HepG2 (cell line): ENCODE measurements around the gene SECTM1. TPM values are rescaled to one million over a fixed set of nuclear protein-coding genes. Genes with fewer than 3 reads are reported as not detected.

ENCODE experiments used
- ATM ChIP-seq: fragments of 450-650 bp; IDR thresholded peaks from 2 replicates; pipeline ENCODE4 v1.7.1; 2017; ENCODE audit warnings: mild to moderate bottlenecking, borderline replicate concordance
- CAMTA2 ChIP-seq: sonication (generic); formaldehyde crosslinking; IDR thresholded peaks from 2 replicates; pipeline ENCODE4 v1.4.0; 2020; ENCODE audit warnings: mild to moderate bottlenecking, missing genetic modification reagents, borderline replicate concordance
- CC2D1A ChIP-seq: sonication (generic); formaldehyde crosslinking; IDR thresholded peaks from 2 replicates; pipeline ENCODE4 v1.8.1; 2023; ENCODE audit warnings: mild to moderate bottlenecking, missing genetic modification reagents
- DRAP1 ChIP-seq: IDR thresholded peaks from 2 replicates; pipeline ENCODE4 v1.6.1; 2016; ENCODE audit warnings: missing genetic modification reagents, missing compliant biosample characterization
- GABPA ChIP-seq, 2 experiments: IDR thresholded peaks; 2 replicates each; pipeline ENCODE4 v1.6.1; 2011 to 2016; ENCODE audit warnings: low read depth in 2 of 2, low read length in 1 of 2, missing biosample characterization in 1 of 2, missing genetic modification characterization in 1 of 2
- GATAD1 ChIP-seq: IDR thresholded peaks from 2 replicates; pipeline ENCODE4 v1.6.1; 2016; ENCODE audit warnings: missing genetic modification reagents, missing compliant biosample characterization
- HBP1 ChIP-seq: IDR thresholded peaks from 2 replicates; pipeline ENCODE4 v1.6.1; 2016; ENCODE audit warnings: low read depth, control low read depth
- HMG20B ChIP-seq: conservative IDR thresholded peaks from 2 replicates; pipeline ENCODE4 v1.6.1; 2016; ENCODE audit warnings: missing genetic modification reagents, missing compliant biosample characterization
- KDM5A ChIP-seq: fragments of 200-600 bp; sonication (generic); IDR thresholded peaks from 2 replicates; pipeline ENCODE4 v1.7.0; 2018; ENCODE audit warnings: antibody characterized with exemption, mild to moderate bottlenecking, low read length, borderline replicate concordance
- MIER3 ChIP-seq: IDR thresholded peaks from 2 replicates; pipeline ENCODE4 v1.6.1; 2016; ENCODE audit warnings: missing compliant biosample characterization, borderline replicate concordance
- NBN ChIP-seq: fragments of 450-650 bp; conservative IDR thresholded peaks from 2 replicates; pipeline ENCODE4 v1.6.1; 2017
- PHF5A ChIP-seq: IDR thresholded peaks from one replicate; pipeline ENCODE4 v1.6.1; 2018; ENCODE audit warnings: low read depth, missing genetic modification reagents; ENCODE audit not compliant: unreplicated experiment
- PITX1 ChIP-seq: sonication (generic); formaldehyde crosslinking; IDR thresholded peaks from 2 replicates; pipeline ENCODE4 v1.5.1; 2020; ENCODE audit warnings: mild to moderate bottlenecking, missing genetic modification reagents
- RELA ChIP-seq: sonication (generic); formaldehyde crosslinking; IDR thresholded peaks from 2 replicates; pipeline ENCODE4 v1.4.0; 2020; ENCODE audit warnings: missing genetic modification reagents
- SAFB2 ChIP-seq: sonication (generic); formaldehyde crosslinking; IDR thresholded peaks from 2 replicates; pipeline ENCODE4 v1.5.1; 2020; ENCODE audit warnings: missing genetic modification reagents, low read depth, mild to moderate bottlenecking, borderline replicate concordance
- TAF1 ChIP-seq: sonication (generic); formaldehyde crosslinking; IDR thresholded peaks from 2 replicates; pipeline ENCODE4 v1.4.0; 2020; ENCODE audit warnings: missing genetic modification reagents
- TP53 ChIP-seq: sonication (generic); formaldehyde crosslinking; conservative IDR thresholded peaks from 2 replicates; pipeline ENCODE4 v1.4.0; 2020; ENCODE audit warnings: missing genetic modification reagents
- ZBTB4 ChIP-seq: sonication (generic); formaldehyde crosslinking; IDR thresholded peaks from 2 replicates; pipeline ENCODE4 v1.4.0; 2020; ENCODE audit warnings: missing genetic modification reagents, mild to moderate bottlenecking, borderline replicate concordance
- ZNF10 ChIP-seq: sonication (generic); formaldehyde crosslinking; IDR thresholded peaks from 2 replicates; pipeline ENCODE4 v1.4.0; 2020; ENCODE audit warnings: mild to moderate bottlenecking, low read depth, missing genetic modification reagents, borderline replicate concordance
- ZNF350 ChIP-seq: sonication (generic); formaldehyde crosslinking; IDR thresholded peaks from 2 replicates; pipeline ENCODE4 v1.4.0; 2020; ENCODE audit warnings: mild to moderate bottlenecking, low read depth, missing genetic modification reagents, borderline replicate concordance
- ZNF430 ChIP-seq: sonication (generic); formaldehyde crosslinking; IDR thresholded peaks from 2 replicates; pipeline ENCODE4 v1.9.0; 2021; ENCODE audit warnings: mild to moderate bottlenecking, missing genetic modification reagents
- ZNF512 ChIP-seq: sonication (generic); formaldehyde crosslinking; IDR thresholded peaks from 2 replicates; pipeline ENCODE4 v1.4.0; 2020; ENCODE audit warnings: mild to moderate bottlenecking, missing genetic modification reagents
- ZNF644 ChIP-seq: IDR thresholded peaks from 2 replicates; pipeline ENCODE4 v1.6.1; 2016; ENCODE audit warnings: low read depth
- ZNF878 ChIP-seq: sonication (generic); formaldehyde crosslinking; IDR thresholded peaks from 2 replicates; pipeline ENCODE4 v1.8.1; 2023; ENCODE audit warnings: mild to moderate bottlenecking, missing genetic modification reagents, moderate library complexity
- polyA plus RNA-seq, 8 experiments: library from polyadenylated mRNA; depleted of rRNA in 3 of 8; stranded (reverse) in 7 of 8; unstranded in 1 of 8; fragments of >200 nt; fragmentation: Illumina TruSeq in 4 of 8; extraction: Trizol in 4 of 8; gene quantifications; 2 replicates each; pipeline versions ENCODE4 v1.2.1 to v1.2.3, GENCODE V29; 2011 to 2016; ENCODE audit warnings: low read depth in 4 of 8, missing spikeins in 1 of 8, mixed read lengths in 1 of 8; ENCODE audit not compliant: insufficient read depth in 1 of 8
- total RNA-seq, 5 experiments: library from RNA; depleted of rRNA; stranded (reverse); fragments of >200 nt; fragmentation: Illumina TruSeq; extraction: Trizol; gene quantifications; 2 replicates each; pipeline ENCODE4 v1.2.3, GENCODE V29; 2016; ENCODE audit warnings: low read depth in 1 of 5

Gene SECTM1
- total and polyA plus RNA-seq, 2 of the 13 experiments (the other 11 are each of a cell fraction or from before 2014, with no cell fraction given): 3.5 to 5.3 TPM

- TF ChIP-seq ZNF878 (no peak), ZNF430 (peak; percentile 64), TP53 (CRISPR knock-in tag) (no peak), ZNF512 (CRISPR knock-in tag) (no peak), PITX1 (CRISPR knock-in tag) (no peak; the same call in 1 of the 2 replicates), DRAP1 (CRISPR knock-in tag) (peak; percentile 35; the same call in 1 of the 2 replicates), ZBTB4 (CRISPR knock-in tag) (peak; percentile 68; the same call in 1 of the 2 replicates), KDM5A (no peak), RELA (CRISPR knock-in tag) (no peak), HBP1 (CRISPR knock-in tag) (peak; percentile 14; the same call in 1 of the 2 replicates), ZNF644 (CRISPR knock-in tag) (no peak), NBN (no peak), GABPA (IDR thresholded peaks at IDR 0.05; ENCODE audit: low read depth, low read length) (no peak), GABPA (CRISPR knock-in tag; IDR thresholded peaks at IDR 0.05; ENCODE audit: low read depth) (peak; percentile 75), SAFB2 (CRISPR knock-in tag) (peak; percentile 90), GATAD1 (CRISPR knock-in tag) (peak; percentile 65; the same call in 1 of the 2 replicates), PHF5A (peak; percentile 3), TAF1 (peak; percentile 55; the same call in 1 of the 2 replicates), CAMTA2 (CRISPR knock-in tag) (peak; percentile 21), ZNF10 (CRISPR knock-in tag) (0 out of 2 replicates have a peak, but pooled peaks have one; percentile 41), ATM (no peak), MIER3 (CRISPR knock-in tag) (0 out of 2 replicates have a peak, but pooled peaks have one; percentile 15), HMG20B (CRISPR knock-in tag) (no peak), CC2D1A (CRISPR knock-in tag) (no peak), ZNF350 (peak; percentile 61)
These were observed 35.6 kb downstream of the SECTM1 start (continued) for GRCh38 chr17:82297714-82298537.
